Osteoblast (primary cell): Measurements from ENCODE around the gene CDC14B. TPM values are rescaled to one million over a fixed set of nuclear protein-coding genes. Genes with fewer than 3 reads are reported as not detected.

Experiments
- DNase-seq: peaks from one replicate; pipeline ENCODE4 v3.0.0; 2011; ENCODE audit warnings: low spot score, mixed read lengths; ENCODE audit not compliant: insufficient read length; ENCODE audit errors: missing footprints
- H2AFZ ChIP-seq: 2 replicates; pipeline ENCODE4 v1.6.0; 2011; ENCODE audit warnings: mild to moderate bottlenecking, low read length
- H3K27ac ChIP-seq: 2 replicates; pipeline ENCODE4 v1.5.1; 2011; ENCODE audit warnings: mild to moderate bottlenecking, low read depth, low read length, moderate library complexity
- H3K27me3 ChIP-seq: 2 replicates; pipeline ENCODE4 v1.6.0; 2012; ENCODE audit warnings: mild to moderate bottlenecking, control low read depth, inconsistent platforms, low read length, moderate library complexity; ENCODE audit not compliant: insufficient read depth
- H3K36me3 ChIP-seq: 2 replicates; pipeline ENCODE4 v1.5.1; 2011; ENCODE audit warnings: mild to moderate bottlenecking, low read length, control low read depth, moderate library complexity; ENCODE audit not compliant: insufficient read depth
- H3K4me1 ChIP-seq: 2 replicates; pipeline ENCODE4 v1.5.1; 2011; ENCODE audit warnings: mild to moderate bottlenecking, low read length, control low read depth, moderate library complexity; ENCODE audit not compliant: insufficient read depth
- H3K4me2 ChIP-seq: 2 replicates; pipeline ENCODE4 v1.6.0; 2011; ENCODE audit warnings: mild to moderate bottlenecking, low read length; ENCODE audit not compliant: insufficient read depth
- H3K4me3 ChIP-seq: fragments of 200-600 bp; sonication (generic); 3 replicates; pipeline ENCODE4 v1.5.1; 2012; ENCODE audit warnings: mild to moderate bottlenecking, low read length, inconsistent platforms; ENCODE audit not compliant: insufficient read depth
- H3K79me2 ChIP-seq: 2 replicates; pipeline ENCODE4 v1.6.0; 2012; ENCODE audit warnings: mild to moderate bottlenecking, low read length, control low read depth, inconsistent platforms; ENCODE audit not compliant: insufficient read depth
- H3K9me3 ChIP-seq: 2 replicates; pipeline ENCODE4 v1.5.1; 2011; ENCODE audit warnings: low read depth, low read length, control low read depth
- H4K20me1 ChIP-seq: 2 replicates; pipeline ENCODE4 v1.6.0; 2012; ENCODE audit warnings: mild to moderate bottlenecking, low read length, control low read depth; ENCODE audit not compliant: insufficient read depth
- total RNA-seq: library from RNA; depleted of rRNA; stranded (reverse); fragments of >200 nt; gene quantifications from 2 replicates; pipeline ENCODE4 v1.2.3, GENCODE V29; 2012
- TF ChIP-seq, protein P1 (sequence below): IDR thresholded peaks from 2 replicates; pipeline ENCODE4 v1.5.1; 2011; ENCODE audit warnings: mild to moderate bottlenecking, low read depth, low read length, moderate library complexity; ENCODE audit errors: extremely low read depth

The CDC14B gene
- total RNA-seq, 1 donor = 43.4 TPM

DNA sequence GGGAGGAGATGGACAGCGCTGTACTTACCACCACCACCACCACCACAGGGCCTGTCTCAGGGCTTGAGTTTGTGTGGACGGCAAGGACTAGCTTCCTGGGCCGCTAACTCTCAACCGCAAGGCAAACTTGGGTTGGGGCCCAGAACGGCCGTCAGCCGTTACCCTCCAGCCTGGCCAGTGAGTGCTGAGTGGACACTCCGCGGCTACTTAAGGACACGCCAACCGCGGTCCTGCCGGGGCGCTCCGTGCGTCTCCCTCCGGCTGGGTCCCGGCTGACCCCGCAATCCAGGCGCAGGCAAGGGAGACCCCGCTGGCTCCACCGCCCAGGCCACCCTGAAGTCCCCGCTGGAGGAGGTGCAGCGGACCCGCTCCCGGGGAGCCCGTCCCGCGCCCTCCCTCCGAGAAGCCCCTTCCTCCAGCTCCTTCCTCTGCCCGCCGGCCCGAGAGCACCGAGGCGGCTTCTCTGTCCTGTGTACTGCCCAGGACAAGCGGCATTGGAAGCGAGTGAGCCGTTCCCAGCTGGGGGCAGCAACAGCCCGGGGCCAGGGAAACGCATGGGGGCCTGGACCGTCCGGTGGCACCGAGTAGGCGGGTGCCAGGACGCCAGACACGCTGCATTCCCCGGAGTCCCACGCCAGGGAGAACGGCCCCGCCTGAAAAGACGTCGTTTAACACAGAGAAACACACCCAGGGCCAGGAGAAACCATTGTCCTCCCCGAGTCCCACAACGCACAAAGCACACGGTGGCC lies 123.1 kb downstream of the CDC14B start:
- Histone ChIP-seq H3K4me2 (no peak overlapping the region), H4K20me1 (no peaks in the 10 kb centered on the region), H2AFZ (no peak overlapping the region), H3K27ac (no peak overlapping the region), H3K9me3 (no peaks in the 10 kb centered on the region), H3K36me3 (peaks cover 3% of the 10 kb centered on the region), H3K4me1 (peaks cover 18% of the 10 kb centered on the region), H3K4me3 (no peak overlapping the region), H3K27me3 (no peaks in the 10 kb centered on the region), H3K79me2 (no peaks in the 10 kb centered on the region)
- TF ChIP-seq, protein P1, sequence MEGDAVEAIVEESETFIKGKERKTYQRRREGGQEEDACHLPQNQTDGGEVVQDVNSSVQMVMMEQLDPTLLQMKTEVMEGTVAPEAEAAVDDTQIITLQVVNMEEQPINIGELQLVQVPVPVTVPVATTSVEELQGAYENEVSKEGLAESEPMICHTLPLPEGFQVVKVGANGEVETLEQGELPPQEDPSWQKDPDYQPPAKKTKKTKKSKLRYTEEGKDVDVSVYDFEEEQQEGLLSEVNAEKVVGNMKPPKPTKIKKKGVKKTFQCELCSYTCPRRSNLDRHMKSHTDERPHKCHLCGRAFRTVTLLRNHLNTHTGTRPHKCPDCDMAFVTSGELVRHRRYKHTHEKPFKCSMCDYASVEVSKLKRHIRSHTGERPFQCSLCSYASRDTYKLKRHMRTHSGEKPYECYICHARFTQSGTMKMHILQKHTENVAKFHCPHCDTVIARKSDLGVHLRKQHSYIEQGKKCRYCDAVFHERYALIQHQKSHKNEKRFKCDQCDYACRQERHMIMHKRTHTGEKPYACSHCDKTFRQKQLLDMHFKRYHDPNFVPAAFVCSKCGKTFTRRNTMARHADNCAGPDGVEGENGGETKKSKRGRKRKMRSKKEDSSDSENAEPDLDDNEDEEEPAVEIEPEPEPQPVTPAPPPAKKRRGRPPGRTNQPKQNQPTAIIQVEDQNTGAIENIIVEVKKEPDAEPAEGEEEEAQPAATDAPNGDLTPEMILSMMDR = no peak
- no peak for DNase-seq

DNA sequence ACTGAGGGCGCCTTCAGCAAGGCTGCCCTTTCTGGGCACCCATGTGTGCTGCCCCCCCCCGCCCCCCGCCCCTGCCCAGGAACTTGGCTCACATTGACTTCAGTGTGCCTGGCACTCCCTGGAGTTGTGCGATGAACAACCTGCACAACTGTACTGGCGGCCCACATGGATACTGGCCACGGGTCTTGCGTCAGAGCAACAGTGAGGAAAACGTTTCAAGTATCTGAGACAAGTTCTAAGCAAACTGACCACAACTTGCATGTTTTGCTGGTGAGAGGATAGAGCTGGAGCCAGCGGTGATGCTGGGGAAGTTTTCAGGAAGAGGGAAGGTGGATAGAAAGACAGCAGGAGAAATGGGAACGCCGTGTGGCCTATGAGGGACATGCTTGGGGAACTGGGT lies 124.3 kb downstream of the CDC14B start:
- Histone ChIP-seq H2AFZ (no peak overlapping the region), H3K4me1 (peaks cover 13% of the 10 kb centered on the region), H3K9me3 (no peaks in the 10 kb centered on the region), H3K27me3 (no peaks in the 10 kb centered on the region), H3K4me2 (no peak overlapping the region), H4K20me1 (no peaks in the 10 kb centered on the region), H3K27ac (peak overlapping the region; percentile 54), H3K79me2 (no peaks in the 10 kb centered on the region), H3K36me3 (peaks cover 15% of the 10 kb centered on the region), H3K4me3 (no peak overlapping the region)
- DNase-seq = peak; percentile 95
- TF ChIP-seq, protein P1 = no peak

DNA sequence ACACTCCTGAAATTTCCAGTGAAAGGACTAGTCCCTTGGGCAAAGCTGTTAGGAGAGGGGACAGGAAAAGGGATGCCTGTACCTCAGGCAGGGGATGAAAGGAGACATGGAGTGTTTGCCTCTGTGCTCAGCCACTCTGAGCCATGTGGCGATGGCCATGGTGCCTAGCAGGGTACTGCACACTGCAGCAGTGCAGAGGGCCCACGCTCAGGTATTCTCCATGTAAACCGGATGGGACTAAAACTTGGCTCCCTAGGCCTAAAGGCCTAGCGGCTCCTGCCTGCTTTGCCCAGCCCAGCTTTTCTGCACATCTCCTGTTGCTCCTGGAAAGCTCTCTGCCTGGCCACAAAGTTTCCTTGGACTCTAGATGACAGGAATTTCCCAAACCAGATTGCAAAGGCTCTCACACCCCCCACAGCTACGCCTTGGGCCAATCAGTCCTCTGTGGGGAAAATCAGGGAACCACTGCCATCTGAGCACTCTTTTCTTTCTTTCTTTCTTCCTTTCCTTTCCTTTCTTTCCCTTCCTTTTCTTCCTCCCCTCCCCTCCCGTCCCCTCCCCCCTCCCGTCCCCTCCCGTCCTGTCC lies 125.3 kb downstream of the CDC14B start:
- DNase-seq = no peak
- no peak overlapping the region for H2AFZ ChIP-seq

DNA sequence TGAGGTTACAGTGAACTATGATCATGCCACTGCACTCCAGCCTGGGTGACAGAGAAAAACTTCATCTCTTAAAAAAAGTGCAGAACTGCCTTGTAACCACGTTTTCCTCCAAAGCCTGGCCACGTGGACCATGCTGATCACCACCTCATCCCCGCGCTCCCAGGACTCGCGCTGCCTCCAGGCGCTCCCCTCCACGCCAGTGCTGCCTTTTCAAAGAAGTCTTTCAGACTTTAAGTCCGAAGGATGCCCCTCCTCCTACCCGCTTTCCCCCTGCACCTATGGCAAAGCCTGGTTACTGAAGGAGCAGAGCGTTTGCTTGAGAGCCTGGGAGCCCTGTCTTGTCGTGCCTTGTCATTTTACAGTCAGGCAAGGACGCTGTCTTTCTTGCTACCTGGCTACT lies 125.9 kb downstream of the CDC14B start:
- no peaks in the 10 kb centered on the region for H3K27me3 ChIP-seq
- no peak overlapping the region for H3K27ac ChIP-seq
- H2AFZ ChIP-seq = no peak overlapping the region
- H3K36me3 ChIP-seq = peaks cover 25% of the 10 kb centered on the region
- no peak overlapping the region for H3K4me3 ChIP-seq
- DNase-seq = no peak
- TF ChIP-seq, protein P1 = no peak
- H3K4me2 ChIP-seq = no peak overlapping the region
- H3K9me3 ChIP-seq = no peaks in the 10 kb centered on the region
- no peaks in the 10 kb centered on the region for H3K79me2 ChIP-seq
- peaks cover 13% of the 10 kb centered on the region for H3K4me1 ChIP-seq
- H4K20me1 ChIP-seq = no peaks in the 10 kb centered on the region

More for the DNA sequence above, 125.3 kb downstream of the CDC14B start:
- no peaks in the 10 kb centered on the region for H3K9me3 ChIP-seq
- TF ChIP-seq, protein P1 = no peak
- no peak overlapping the region for H3K4me3 ChIP-seq
- H3K79me2 ChIP-seq = no peaks in the 10 kb centered on the region
- no peaks in the 10 kb centered on the region for H3K27me3 ChIP-seq
- H3K27ac ChIP-seq = no peak overlapping the region
- peaks cover 21% of the 10 kb centered on the region for H3K36me3 ChIP-seq
- no peaks in the 10 kb centered on the region for H4K20me1 ChIP-seq
- no peak overlapping the region for H3K4me2 ChIP-seq
- peaks cover 13% of the 10 kb centered on the region for H3K4me1 ChIP-seq
